ENCODE results near the gene LRRFIP1. TPM values are rescaled to one million over a fixed set of nuclear protein-coding genes. Genes with fewer than 3 reads are reported as not detected.

Gene LRRFIP1
- total RNA-seq, 2 experiments from 2014 or later, result 157 to 161 TPM

DNA sequence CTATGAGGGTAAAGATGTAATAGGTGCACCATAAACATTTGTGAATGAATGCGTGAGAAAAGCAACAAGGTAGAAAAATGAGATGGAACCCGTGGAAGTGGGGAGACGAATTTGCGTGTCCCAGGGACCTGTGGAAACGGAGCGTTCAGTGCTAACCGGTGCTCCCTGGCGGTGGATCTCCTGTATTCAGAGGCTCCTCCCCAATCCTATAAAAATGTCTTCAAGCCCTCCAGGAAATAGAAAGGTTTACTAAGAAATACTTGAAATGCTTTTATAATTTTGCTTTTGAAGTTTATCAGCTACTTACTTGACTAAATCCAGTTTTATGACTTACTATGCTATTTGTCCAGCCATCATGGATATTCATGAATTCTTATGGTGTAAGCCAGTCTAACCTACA is 108.4 kb downstream of the LRRFIP1 start:
- Mint-ChIP-seq H3K27me3 (no peaks in the 10 kb centered on the region), H3K36me3 (ENCODE audit: low read depth) (peaks cover 75% of the 10 kb centered on the region), H3K27ac (peak overlapping the region; percentile 37), H3K9me3 (no peaks in the 10 kb centered on the region), H3K4me3 (no peak overlapping the region), H3K4me1 (ENCODE audit: low read depth) (peaks cover 67% of the 10 kb centered on the region)
- intact Hi-C loops (cut with DNase I, micrococcal nuclease), result no loop called here
- no peak for DNase-seq
- POLR2A ChIA-PET, result no interaction called here
- Histone ChIP-seq H3K27ac (ENCODE audit: low read depth in 1 of 2, low read length in 2 of 2) (no peak overlapping the region), H3K9me3 (ENCODE audit: control insufficient read depth in 1 of 2, insufficient read depth in 1 of 2, low read length in 2 of 2) (no peaks in the 10 kb centered on the region), H3K27me3 (ENCODE audit: control insufficient read depth in 1 of 2, insufficient read depth in 2 of 2, low read length in 2 of 2) (no peaks in the 10 kb centered on the region), H3K4me3 (ENCODE audit: low read length) (no peak overlapping the region), H3K36me3 (ENCODE audit: insufficient read depth, low read length) (peaks cover 65% of the 10 kb centered on the region), H3K4me1 (ENCODE audit: insufficient read depth, low read length) (peaks cover 50% of the 10 kb centered on the region)
- CTCF ChIA-PET, result interaction anchor here (3.3 to 3.5 kb wide), 2 partner anchors 9 to 62 kb away, joined by 13 to 17 read pairs; no protein-coding TSS in a partner anchor
- ATAC-seq (ENCODE audit: poor library complexity), result no peak
- TF ChIP-seq, protein P1, sequence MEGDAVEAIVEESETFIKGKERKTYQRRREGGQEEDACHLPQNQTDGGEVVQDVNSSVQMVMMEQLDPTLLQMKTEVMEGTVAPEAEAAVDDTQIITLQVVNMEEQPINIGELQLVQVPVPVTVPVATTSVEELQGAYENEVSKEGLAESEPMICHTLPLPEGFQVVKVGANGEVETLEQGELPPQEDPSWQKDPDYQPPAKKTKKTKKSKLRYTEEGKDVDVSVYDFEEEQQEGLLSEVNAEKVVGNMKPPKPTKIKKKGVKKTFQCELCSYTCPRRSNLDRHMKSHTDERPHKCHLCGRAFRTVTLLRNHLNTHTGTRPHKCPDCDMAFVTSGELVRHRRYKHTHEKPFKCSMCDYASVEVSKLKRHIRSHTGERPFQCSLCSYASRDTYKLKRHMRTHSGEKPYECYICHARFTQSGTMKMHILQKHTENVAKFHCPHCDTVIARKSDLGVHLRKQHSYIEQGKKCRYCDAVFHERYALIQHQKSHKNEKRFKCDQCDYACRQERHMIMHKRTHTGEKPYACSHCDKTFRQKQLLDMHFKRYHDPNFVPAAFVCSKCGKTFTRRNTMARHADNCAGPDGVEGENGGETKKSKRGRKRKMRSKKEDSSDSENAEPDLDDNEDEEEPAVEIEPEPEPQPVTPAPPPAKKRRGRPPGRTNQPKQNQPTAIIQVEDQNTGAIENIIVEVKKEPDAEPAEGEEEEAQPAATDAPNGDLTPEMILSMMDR (IDR thresholded peaks at IDR 0.05), result no peak

DNA sequence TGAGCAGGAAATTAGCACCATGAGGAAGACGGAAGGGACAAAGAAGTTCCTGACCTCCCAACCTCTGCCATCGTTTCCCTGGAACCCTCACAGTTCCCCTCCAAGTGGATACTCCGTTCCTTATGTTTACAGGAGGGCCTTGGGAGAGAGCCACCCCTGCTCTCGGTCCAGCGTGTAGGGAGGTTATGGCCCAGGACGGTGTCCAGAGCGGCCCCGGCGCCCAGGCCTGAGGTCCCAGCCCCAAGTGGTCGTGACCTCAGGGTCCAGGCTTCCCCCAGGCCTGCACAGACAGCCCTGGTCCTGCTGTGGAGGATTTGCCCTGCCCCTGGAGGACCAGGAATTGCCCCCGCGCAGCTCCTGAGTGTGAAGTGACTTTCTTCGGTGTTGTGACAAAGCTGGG is 109.4 kb downstream of the LRRFIP1 start:
- H3K27me3 Mint-ChIP-seq, result no peaks in the 10 kb centered on the region
- peaks cover 76% of the 10 kb centered on the region for H3K36me3 Mint-ChIP-seq (ENCODE audit: low read depth)
- H3K4me3 Mint-ChIP-seq, result no peak overlapping the region
- H3K4me1 Mint-ChIP-seq (ENCODE audit: low read depth), result peaks cover 64% of the 10 kb centered on the region
- CTCF ChIA-PET, result interaction anchor here (0.9 to 3.5 kb wide), 4 partner anchors 8 to 63 kb away, joined by 3 to 17 read pairs (median 8); no protein-coding TSS in a partner anchor
- H3K36me3 ChIP-seq (ENCODE audit: insufficient read depth, low read length), result peaks cover 65% of the 10 kb centered on the region
- H3K9me3 Mint-ChIP-seq, result no peaks in the 10 kb centered on the region
- no peak overlapping the region for H3K27ac ChIP-seq (ENCODE audit: low read depth in 1 of 2, low read length in 2 of 2)
- ATAC-seq (ENCODE audit: poor library complexity) (no peak), DNase-seq (no peak)
- POLR2A ChIA-PET, result no interaction called here
- intact Hi-C loops (cut with DNase I, micrococcal nuclease), result no loop called here
- no peaks in the 10 kb centered on the region for H3K9me3 ChIP-seq (ENCODE audit: control insufficient read depth in 1 of 2, insufficient read depth in 1 of 2, low read length in 2 of 2)
- H3K27me3 ChIP-seq (ENCODE audit: control insufficient read depth in 1 of 2, insufficient read depth in 2 of 2, low read length in 2 of 2), result no peaks in the 10 kb centered on the region
- H3K4me1 ChIP-seq (ENCODE audit: insufficient read depth, low read length), result peaks cover 42% of the 10 kb centered on the region
- TF ChIP-seq, protein P1 (IDR thresholded peaks at IDR 0.05), result no peak
- no peak overlapping the region for H3K27ac Mint-ChIP-seq
- H3K4me3 ChIP-seq (ENCODE audit: low read length), result no peak overlapping the region

DNA sequence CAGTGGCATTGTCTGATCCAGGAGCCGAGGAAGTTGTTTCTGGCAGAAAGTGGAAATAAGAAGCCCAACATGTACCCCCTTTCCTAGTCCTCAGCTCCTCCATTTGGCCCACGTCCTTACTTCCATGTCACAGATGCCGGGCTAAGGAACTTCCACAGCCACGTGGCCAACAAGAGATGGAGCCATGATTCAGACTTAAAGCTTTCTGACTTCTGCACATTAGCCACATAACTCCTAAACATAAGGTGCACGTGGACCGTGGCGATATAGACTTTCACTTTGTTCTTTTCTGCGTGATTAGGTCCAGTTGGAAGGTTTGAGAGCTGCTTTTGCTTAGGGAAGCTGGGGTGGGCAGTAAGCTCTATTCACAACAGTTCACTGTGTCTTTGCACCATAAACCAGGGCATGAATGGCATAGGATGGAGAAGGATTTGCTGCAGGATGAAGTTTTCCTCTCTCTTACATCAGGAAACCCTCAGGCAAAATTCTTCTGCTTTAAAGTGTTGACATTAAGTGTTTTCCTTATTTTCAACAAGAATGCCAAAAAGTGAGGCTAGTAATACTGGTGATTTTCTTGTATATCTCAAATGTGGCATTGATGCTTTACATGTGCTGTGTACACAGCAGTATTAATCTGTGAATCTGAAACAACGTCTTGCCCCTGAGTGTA is 109.9 kb downstream of the LRRFIP1 start:
- TF ChIP-seq, protein P1 (IDR thresholded peaks at IDR 0.05), result no peak
- H3K36me3 Mint-ChIP-seq (ENCODE audit: low read depth), result peaks cover 81% of the 10 kb centered on the region
- POLR2A ChIA-PET, result no interaction called here
- H3K4me3 ChIP-seq (ENCODE audit: low read length), result no peak overlapping the region
- DNase-seq (no peak), ATAC-seq (ENCODE audit: poor library complexity) (no peak)
- no peaks in the 10 kb centered on the region for H3K9me3 Mint-ChIP-seq
- no peaks in the 10 kb centered on the region for H3K27me3 Mint-ChIP-seq
- CTCF ChIA-PET, result interaction anchor here (0.9 to 3.3 kb wide), 3 partner anchors 10 to 64 kb away, joined by 3 to 13 read pairs (median 3); no protein-coding TSS in a partner anchor
- H3K27ac Mint-ChIP-seq, result peak overlapping the region; percentile 58
- peaks cover 64% of the 10 kb centered on the region for H3K4me1 Mint-ChIP-seq (ENCODE audit: low read depth)
- no peaks in the 10 kb centered on the region for H3K9me3 ChIP-seq (ENCODE audit: control insufficient read depth in 1 of 2, insufficient read depth in 1 of 2, low read length in 2 of 2)
- no peak overlapping the region for H3K27ac ChIP-seq (ENCODE audit: low read depth in 1 of 2, low read length in 2 of 2)
- H3K4me3 Mint-ChIP-seq, result no peak overlapping the region
- intact Hi-C loops (cut with DNase I, micrococcal nuclease), result no loop called here
- H3K4me1 ChIP-seq (ENCODE audit: insufficient read depth, low read length), result peaks cover 39% of the 10 kb centered on the region
- H3K36me3 ChIP-seq (ENCODE audit: insufficient read depth, low read length), result peaks cover 68% of the 10 kb centered on the region
- H3K27me3 ChIP-seq (ENCODE audit: control insufficient read depth in 1 of 2, insufficient read depth in 2 of 2, low read length in 2 of 2), result no peaks in the 10 kb centered on the region

Data from CD4-positive, alpha-beta T cell (primary cell).